Measurements from ENCODE around the gene JAKMIP2.

- TF ChIP-seq, protein P1, sequence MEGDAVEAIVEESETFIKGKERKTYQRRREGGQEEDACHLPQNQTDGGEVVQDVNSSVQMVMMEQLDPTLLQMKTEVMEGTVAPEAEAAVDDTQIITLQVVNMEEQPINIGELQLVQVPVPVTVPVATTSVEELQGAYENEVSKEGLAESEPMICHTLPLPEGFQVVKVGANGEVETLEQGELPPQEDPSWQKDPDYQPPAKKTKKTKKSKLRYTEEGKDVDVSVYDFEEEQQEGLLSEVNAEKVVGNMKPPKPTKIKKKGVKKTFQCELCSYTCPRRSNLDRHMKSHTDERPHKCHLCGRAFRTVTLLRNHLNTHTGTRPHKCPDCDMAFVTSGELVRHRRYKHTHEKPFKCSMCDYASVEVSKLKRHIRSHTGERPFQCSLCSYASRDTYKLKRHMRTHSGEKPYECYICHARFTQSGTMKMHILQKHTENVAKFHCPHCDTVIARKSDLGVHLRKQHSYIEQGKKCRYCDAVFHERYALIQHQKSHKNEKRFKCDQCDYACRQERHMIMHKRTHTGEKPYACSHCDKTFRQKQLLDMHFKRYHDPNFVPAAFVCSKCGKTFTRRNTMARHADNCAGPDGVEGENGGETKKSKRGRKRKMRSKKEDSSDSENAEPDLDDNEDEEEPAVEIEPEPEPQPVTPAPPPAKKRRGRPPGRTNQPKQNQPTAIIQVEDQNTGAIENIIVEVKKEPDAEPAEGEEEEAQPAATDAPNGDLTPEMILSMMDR (conservative IDR thresholded peaks at IDR 0.05) = 0 out of 2 replicates have a peak, but pooled peaks have one; percentile 13
- TF ChIP-seq EZH2 (IDR thresholded peaks at IDR 0.05; ENCODE audit: low read depth) = no peak
Observed at GRCh38 chr5:147558826-147559225, 223.7 kb downstream of the JAKMIP2 start.
